HG03095 (cell line): ENCODE measurements around the gene POU2F3.

Experiments used
- ATAC-seq: cut with Tn5 transposase; IDR thresholded peaks from one replicate; pipeline ENCODE4 v1.9.1; 2021; ENCODE audit warnings: moderate library complexity; ENCODE audit not compliant: unreplicated experiment

POU2F3 gene

DNA sequence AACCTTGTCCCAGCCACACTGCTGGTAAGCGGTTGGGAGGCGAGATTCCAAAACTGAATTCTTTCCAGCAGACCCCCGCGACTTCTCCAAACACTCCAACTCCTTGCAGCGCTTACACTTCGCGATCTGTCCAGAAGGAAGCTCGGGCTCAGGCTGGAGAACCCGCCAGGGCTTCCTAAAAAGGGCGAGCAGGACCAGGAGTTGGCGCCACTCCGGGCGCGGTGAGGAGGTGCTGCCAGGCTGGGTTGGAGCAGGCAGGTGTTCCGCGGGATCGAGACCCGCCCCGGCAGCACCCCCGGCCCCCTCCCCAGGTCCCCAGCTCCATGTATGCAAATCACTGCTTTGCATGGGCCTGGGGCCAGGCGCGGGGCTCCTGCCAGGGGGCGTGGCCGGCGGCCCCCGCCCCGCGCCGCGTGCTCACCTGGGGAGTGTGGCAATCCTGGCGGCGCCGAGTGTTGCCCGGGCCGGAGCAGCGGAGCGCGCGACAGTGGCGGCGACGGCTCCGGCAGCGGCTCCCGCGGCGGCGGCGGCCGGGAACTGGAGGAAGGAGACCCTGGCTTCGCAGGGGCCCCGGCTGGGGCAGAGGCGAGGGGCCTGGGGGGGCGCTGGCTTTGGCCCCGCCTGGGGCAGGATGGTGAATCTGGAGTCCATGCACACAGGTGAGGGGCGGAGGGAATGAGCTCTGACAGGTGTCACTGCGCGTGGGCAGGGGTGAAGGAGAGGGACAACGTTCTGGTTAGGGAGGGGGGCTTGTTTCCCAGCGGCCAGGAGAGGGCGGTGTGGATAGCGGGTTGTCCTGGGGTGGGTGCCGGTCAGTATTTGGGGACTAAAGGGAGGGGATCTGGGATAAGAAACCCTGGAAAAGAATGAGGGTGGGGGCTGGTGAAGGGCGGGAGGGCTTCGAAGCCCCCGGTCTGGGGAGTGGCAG, at the start of gene POU2F3:
POU2F3 (plus strand) TSS at position 428 of the 928 bp plus-strand sequence; CDS start at position 632, 204 bp downstream.
- no peak for ATAC-seq

DNA sequence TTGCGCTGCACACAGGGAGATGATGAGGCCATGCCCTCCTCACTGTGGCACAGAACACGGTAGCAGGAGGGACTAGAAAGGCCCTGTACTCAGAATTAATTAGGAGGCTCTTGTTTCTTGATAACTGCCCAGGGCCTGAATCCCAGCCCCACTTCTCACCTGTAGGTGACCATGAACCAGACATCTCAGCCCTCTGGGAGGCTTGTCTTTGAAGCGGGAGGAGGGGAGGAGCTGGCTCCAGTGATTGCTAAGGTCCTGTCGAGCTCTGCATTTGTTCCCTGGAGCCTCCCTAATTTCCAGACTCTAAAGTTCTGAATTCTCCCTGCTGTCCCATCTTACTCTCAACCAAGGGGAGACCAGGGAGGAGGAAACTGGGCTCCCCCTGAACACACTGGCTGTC, 48.9 kb upstream of the POU2F3 start:
- ATAC-seq: no peak

DNA sequence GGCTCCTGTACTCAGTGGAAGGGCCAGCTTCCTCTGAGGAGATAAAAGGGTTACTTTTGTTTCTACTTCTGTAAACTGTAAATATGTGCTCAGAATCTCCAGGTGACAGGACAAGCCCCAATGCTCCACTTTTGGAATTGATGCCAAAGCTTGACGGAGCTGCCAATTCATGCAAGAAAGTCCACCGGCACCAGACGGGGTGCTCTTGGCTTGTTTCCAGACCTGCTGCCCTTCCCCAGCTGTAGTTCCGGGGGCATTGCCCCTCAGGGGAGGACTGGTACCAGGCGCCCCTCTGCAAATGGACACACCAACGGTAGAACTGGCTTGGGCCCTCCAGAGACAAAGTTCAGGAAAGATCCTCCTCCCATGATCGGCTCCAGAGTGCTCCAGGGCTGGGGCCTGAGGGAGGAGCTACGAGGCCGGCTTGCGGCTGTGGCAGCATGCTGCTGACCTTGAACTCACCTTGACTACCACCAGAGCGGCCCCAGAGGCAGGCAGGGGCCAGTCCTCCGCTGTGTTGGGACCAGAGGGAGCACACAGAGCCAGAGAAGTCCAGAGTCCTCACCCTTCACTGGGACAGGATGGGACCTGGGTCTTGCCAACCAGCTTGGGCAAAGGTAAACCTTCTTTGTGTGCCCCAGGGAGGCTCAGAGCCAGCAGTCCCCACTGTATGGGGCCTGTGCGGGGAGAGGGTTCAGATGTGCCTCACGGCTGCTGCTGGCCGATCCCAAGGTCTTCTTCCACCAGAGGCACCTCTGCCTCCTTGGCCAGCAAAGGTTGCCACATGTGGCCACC, 46.9 kb upstream of the POU2F3 start:
- ATAC-seq: no peak

DNA sequence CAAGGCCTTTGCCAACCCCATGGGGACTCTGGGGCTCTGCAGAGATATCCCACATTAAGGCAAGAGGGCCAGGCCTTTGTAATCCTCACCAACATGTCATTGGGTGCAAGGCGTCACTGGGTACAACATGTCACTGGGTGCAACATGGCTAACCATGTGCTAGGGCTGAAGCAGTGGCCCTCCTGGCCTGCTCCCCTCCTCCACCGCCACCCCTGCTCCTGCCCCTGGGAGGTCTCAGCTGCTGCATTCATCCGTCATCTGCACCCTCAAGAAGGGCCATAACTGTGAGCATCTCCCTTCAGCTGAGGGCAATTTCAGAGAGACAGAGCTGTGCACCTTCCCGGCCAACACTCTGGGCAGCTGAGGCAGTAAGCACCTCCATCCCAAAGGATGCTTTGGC, 45.8 kb upstream of the POU2F3 start:
- no peak for ATAC-seq

DNA sequence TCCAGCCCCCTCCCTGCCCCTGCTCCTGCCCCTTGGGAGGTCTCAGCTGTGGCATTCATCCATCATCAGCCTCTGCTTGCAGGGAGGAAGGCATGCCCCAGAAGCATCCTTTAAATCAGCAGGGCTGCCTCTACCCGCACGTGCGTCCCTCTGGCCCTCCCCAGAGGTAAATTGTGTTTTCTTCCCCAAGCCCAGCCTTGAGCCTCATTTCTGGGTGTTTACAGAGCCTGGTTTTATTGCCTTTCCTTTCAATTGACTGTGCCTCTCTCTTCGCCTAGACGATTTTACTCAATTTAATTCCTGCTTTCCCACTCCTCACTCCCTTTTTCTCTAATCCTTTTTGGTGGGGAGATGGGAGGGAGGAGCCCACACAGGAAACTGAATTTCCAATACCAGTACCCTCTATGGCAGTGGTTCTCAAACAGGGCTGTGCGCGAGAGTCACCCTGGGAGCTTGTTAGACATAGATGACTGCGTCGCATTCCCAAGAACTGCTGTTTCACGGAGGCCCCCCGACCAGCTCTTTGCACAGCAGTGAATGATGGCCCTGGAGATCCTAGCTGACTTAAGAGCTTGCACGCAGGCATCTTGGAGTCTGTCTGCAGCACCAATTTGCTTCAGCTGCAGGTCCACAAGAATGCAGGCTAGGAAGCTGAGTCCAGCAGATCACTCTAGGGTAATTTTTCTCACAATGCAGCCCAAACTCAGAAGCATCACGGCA, 44.2 kb upstream of the POU2F3 start:
- no peak for ATAC-seq

DNA sequence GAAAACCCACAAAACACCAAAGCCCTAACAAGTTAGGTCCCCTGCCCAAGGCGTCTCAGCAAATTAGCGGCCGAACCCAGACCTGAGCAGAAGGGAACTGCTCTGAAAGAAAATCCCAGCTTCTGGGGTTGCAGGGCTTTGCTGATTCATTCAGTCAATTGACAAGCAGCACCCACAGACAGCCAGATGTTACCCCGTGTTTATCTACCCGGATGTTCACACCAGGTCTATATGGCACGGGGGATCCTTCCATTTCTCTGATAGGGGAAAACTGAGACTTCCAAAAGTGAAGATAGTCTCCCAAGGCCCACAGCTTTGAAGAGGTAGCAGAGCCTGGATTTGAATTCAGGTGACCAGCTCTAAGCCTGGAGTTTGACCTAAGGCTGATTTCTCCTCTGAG, 43.1 kb upstream of the POU2F3 start:
- no peak for ATAC-seq

DNA sequence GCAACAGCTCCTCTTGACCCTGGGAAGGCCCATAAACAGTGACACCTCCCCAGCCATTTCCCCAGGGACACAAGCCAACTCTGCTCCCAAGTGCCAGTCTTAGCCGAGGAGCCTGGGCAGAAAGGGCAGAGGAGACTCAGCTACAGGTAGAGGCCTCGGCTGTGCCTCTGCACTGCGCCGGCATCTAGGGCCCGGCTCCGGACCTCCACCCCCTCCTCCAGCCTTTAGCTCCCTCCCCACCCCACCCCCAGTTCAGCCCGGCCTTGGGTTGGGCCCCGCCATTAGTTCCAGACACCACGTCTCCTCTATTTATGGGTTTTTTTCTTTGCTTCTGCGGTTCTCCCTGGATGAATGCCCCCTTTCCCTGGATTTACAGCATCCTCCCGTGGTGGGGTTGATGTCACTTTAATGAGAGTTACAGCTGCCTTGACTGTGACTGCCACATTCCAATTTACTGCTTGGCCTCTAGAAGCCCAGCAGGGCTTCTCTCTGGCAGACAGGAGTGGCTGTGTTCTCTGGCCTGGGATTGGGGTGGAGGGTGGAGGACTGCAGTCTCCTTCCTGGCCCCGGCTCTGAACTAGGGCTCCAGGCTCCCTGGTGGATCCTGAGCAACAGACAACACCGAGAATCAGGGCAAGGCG, 42.6 kb upstream of the POU2F3 start:
- no peak for ATAC-seq

DNA sequence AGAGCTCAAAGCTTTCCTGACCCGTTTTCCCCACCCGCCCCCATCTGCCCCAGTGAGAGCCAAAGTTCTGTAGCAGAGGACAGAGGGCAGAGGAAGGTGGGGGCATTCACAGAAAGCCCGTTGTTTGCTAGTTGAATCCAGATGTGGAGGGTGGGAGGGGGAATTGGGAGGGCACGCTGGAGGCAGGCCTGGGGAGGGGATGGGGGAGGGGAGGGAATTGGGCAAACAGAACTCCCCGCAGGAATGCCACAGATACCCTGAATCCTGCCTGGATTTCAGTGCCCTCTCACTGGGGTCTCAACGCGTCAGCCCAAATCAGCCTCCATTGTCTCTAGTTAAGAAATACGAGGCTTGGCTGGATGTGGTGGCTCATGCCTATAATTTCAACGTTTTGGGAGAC, 42.0 kb upstream of the POU2F3 start:
- no peak for ATAC-seq

DNA sequence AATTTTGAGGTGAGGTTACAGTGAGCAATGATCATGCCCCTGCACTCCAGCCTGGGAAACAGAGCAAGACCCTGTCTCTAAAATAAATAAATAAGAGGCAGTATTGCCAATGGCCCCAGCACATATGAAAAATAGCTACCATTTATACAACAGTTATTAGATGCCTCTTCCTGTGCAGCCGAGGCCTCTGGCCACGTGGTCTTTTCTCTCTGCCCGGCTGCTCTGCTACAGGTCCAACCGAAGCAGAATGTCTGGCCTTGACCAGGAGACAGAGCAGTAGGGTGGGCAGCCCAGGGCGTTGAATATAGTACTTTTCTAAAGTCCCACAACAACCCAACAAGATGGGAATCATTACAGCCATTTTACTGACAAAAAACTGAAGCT, 41.5 kb upstream of the POU2F3 start:
- ATAC-seq: no peak

DNA sequence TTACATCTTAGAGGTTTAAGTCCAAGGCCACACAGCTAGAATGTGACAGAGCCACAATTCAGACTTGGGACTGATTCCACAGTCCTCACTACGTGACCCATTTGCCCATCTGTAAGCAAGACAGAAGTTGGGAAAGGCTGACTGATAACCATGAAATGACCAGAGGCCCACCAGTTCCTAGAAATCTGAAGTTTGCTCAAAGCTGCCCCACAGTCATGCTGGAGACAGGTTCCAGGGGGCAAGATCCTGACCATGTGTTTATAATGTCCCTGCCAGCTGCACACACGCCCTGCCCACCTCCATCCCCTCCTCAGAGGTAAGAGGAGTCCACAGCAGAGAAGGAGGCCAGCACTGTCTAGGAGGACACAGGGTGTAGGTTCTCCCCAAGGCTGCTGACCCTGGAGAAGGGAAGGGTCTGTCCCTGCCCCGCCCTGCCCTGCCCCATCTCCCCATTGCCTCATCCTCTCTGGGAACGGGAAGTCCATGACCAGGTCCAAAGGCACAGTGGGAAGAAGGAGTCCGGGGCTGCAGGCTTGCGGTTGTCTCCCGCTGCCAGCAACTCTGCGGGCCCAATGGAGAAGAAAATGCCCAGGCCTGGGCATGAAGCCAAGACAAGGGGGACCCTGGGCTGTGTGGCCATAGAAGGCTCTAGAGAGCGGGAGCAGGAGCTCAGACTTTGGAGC, 41.0 kb upstream of the POU2F3 start:
- no peak for ATAC-seq

DNA sequence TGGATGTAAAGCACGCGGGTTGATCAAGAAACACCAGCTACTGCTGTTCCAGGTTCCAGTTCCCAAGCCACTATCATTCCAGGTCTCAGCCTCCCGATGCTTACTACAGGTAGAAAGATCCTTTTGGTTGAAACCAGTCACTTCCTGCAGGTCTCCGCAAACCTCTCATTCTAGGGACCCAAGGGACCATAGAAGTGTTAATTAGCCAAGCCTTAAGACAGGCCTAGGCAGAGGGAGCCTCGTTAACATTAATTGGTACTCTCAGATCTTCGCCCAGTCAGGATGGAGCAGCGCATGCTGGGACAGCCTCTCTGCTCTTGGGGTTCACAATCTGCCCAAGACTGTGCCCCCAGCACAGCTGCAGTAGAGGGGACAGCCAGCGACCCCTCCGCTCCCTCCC, 40.3 kb upstream of the POU2F3 start:
- ATAC-seq: no peak

DNA sequence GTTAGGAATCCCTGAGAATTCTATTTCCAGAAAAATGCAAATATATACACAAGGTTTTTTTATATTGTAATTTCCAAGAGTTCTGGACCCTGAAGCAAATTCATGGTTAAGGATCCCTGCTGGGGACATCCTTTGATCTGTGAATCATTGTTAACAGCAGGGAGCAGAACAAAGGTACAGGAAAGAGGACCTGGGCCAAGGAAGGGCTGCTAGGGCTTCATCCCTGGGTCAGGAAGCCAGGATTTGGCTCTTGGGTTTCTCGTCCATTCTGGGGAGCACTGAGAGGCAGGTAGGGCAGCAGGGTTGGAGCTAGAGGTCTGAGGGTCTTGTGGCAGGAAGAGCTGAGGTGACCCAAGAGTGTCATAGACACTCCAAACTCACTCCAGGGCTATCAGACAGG, 39.3 kb upstream of the POU2F3 start:
- no peak for ATAC-seq

DNA sequence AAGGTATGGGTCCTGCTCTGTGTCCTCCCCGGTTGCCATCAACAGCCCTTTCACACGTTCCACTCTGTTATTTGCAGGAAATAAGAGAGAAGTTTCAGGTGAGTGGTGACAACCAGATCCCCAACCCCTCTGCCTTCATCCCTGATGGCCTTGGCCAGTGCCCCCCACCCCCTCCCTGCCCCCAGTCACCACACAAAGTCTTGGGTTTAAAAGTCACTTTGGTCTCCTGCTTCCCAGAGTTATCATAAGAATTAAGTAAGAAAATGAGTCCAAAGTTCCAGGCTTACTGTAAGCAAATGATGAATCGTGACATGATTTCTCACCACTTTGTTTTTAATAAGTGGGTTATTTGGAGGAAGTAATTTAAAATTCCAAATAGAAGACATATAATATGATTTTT, 38.3 kb upstream of the POU2F3 start:
- ATAC-seq: no peak

DNA sequence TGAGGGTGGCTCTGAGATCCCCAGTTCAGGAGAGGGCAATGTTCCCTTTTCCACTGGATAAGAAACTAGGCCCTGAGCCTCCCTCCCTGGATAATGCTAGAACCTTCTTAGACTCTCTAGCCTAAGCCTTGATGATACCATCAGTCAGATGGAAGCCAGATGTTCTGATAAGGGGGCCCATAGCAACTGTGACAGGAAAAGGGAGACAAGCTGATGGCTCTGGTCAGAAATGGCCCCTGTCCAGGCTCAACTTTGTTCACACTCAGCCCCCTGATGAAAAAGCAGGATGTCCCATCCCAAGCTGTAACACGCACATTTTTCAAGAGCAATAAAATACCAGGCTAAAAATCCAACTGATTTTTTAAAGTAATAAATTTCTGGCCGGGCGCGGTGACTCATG, 36.3 kb upstream of the POU2F3 start:
- ATAC-seq: no peak

DNA sequence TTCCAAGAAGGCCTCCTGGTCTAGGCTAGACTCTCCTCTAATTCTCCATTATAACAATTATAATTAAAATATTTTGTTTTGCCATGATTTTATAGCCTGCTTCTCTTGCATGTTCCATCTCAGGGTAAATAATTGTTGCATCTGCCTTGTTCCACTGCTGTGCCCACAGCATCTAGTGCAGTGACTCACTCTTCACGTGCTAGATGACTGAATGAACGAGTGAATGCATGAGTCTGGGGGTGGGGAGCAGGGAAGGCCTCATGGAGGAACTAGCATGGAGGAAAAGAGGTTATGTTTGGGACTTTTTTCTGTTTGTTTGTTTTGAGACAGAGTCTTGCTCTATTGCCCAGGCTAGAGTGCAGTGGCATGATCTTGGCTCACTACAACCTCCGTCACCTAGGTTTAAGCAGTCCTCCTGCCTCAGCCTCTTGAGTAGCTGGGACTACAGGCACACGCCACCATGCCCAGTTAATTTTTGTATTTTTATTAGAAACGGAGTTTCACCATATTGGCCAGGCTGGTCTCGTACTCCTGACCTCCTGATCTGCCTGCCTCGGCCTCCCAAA, 34.3 kb upstream of the POU2F3 start:
- ATAC-seq: no peak

DNA sequence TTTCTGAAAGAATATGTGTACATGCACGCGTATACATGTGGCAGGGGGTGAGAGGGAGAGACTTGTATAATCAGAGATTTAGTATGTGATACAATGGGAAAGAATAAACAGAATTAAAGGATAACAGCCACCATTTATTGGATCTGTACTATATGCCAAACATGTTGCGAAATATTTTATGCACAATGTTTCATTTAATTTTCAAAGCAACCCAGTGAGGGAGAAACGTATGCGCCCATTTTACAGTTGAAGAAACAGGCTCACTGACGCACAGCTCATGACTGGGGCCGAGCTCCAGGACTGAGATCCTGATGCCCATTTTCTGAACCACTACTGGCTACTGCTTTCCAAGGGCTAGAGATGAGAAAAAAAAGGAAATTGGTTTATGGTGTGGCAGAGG, 32.4 kb upstream of the POU2F3 start:
- no peak for ATAC-seq

DNA sequence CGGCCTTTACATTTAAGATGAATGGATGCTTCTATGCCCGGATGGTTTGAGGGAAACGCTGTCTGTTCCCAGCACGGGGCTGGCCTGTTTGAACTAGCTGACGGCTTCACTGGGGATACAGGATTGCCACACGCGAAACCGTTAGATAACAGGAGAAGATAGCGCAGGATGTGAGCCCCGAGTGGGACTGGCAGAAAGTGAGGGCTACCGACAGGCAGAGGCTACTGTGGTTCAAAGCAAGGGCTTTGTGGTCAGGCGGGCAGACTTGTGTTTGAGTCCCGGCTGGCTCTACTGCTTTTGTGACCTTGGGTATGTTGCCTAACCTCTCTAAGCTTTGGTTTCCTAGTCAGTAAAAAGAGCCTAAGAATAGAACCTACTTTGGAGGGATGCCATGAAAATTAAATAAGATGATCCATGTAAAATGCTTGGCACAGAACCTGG, 31.9 kb upstream of the POU2F3 start:
- no peak for ATAC-seq

DNA sequence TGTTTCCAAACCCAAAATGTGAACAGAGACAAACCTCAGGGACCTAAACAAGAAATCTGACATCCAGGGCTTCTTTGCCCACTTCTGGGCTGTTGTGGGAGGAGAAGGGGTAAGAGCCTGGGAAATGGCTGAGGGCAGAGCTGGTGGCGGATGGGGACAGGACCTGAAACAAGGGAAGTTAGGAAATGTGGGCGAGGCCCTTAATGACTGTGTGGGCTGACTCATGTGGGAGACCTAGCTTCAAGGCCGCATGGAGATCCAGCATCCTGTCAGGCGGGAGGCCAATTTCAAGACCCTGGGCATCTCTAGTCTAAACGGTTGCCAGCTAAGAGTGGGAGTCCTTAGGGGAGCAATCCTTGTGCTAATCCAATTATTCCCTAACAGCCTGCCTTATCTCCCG, 31.2 kb upstream of the POU2F3 start:
- no peak for ATAC-seq

DNA sequence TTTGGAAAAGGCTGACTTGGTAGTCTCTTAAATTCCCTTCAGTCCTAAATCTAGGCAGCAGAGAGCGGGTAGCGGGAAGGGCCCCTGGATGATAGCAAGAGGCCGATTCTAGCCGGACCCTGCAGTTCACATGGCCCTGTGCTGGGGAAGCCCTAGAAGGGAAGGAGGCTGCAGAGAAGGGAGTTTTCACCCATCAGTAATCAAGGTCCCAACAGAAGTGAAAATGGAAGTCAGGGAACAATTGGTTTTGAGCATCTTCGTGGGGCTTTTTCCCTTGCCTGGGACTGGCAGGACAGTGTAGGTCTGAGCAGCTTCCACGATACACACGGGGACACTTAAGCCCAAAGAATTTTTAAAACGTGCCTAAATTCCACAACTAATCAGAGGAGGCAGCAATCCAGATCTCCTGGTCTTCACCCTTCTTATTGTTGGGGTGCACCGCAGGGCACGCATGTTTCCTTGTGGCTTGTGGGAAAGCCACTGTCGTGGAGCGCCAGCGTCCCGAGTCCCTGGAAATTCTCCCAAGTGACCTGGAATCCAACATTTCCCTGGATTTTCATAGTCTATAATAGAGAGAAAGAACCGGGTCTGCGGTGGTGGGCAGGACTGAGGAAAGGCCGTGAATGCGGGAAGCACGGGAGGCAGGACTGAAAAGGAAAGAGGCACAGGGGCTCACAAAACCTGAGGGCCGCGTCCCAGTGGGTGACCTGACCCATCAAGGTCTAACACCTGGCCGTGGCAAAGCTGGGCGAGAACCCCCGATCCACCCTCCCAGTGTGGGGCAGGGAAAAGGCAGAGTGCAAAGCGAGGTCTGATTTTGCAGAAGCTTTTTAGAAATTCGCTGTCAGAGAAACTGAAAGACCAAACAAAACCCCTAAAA, 30.0 kb upstream of the POU2F3 start:
- ATAC-seq: no peak
